ENCODE data around the gene IL4R. TPM values are rescaled to one million over a fixed set of nuclear protein-coding genes. Genes with fewer than 3 reads are reported as not detected.

The IL4R gene
- total RNA-seq, 1 experiment from 2014 or later, result 28.6 TPM

DNA sequence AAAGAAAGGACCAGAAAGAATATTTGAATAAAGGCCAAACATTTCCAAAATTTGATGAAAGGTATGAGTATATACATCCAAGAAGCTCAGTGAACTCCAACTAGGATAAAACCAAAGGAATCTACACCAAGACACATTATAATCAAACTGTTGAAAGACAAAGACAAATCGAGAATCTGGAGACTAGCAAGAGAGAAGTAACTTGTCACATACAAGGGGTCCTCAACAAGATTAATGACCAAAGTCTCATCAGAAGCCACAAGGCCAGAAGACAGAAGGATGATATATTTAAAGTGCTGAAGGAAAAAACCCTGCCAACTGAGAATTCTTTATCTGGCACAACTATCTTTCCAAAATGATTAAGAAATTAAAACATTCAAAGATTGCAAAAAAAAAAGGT is 78.9 kb downstream of the IL4R start:
- no peaks in the 10 kb centered on the region for H3K79me2 ChIP-seq (ENCODE audit: insufficient read depth, low read length)
- H2AFZ ChIP-seq (ENCODE audit: low read length), result no peak overlapping the region
- H3K56ac ChIP-seq (ENCODE audit: insufficient read length, low read depth, low read length), result no peak overlapping the region
- Mint-ChIP-seq H3K27ac (no peak overlapping the region), H3K4me3 (no peak overlapping the region), H3K27me3 (ENCODE audit: low read depth) (peaks cover 2% of the 10 kb centered on the region; the same call in 1 of the 2 replicates), H3K9me3 (peaks cover 4 to 5% of the 10 kb centered on the region in 2 experiments; a peak in 3 of 5 replicates), H3K4me1 (no peaks in the 10 kb centered on the region), H3K36me3 (ENCODE audit: insufficient read depth in 1 of 3, low read depth in 3 of 3) (no peaks in the 10 kb centered on the region)
- no peak overlapping the region for H3K27ac ChIP-seq (ENCODE audit: insufficient read length, low read depth, low read length)
- H3K9me3 ChIP-seq (ENCODE audit: control insufficient read depth, low read depth, low read length), result no peaks in the 10 kb centered on the region
- H3K9ac ChIP-seq (ENCODE audit: extremely low read depth, insufficient read length, low read length), result no peak overlapping the region
- H2AK5ac ChIP-seq (ENCODE audit: insufficient read length, low read length), result no peak overlapping the region
- H4K91ac ChIP-seq (ENCODE audit: insufficient read length, low read depth, low read length), result no peak overlapping the region
- no peaks in the 10 kb centered on the region for H4K20me1 ChIP-seq (ENCODE audit: control insufficient read depth, insufficient read depth, insufficient read length)
- H3K79me1 ChIP-seq (ENCODE audit: insufficient read depth, low read depth, low read length, poor library complexity, severe bottlenecking), result no peaks in the 10 kb centered on the region
- H3K4me1 ChIP-seq (ENCODE audit: insufficient read depth, low read length), result no peaks in the 10 kb centered on the region
- no peak overlapping the region for H3K23ac ChIP-seq (ENCODE audit: insufficient read length, low read depth, low read length)
- H3K14ac ChIP-seq (ENCODE audit: insufficient read depth, low read length), result no peak overlapping the region
- no peak overlapping the region for H4K8ac ChIP-seq (replicated peaks; ENCODE audit: insufficient read length, low read depth, low read length)
- no peak overlapping the region for H2BK120ac ChIP-seq (ENCODE audit: low read depth, low read length, poor library complexity, severe bottlenecking)
- H3K18ac ChIP-seq (ENCODE audit: insufficient read length, low read depth, low read length), result no peak overlapping the region
- no peak overlapping the region for H3T11ph ChIP-seq (ENCODE audit: low read length)
- WGBS (ENCODE audit: extremely low coverage, insufficient read length, low lambda C conversion rate), result no CpG with 5 or more reads among the region's 1 CpG
- H2BK15ac ChIP-seq (ENCODE audit: low read depth, low read length), result no peak overlapping the region
- H3K4me2 ChIP-seq (ENCODE audit: insufficient read depth, insufficient read length, low read length), result no peak overlapping the region
- no peak overlapping the region for H3K4ac ChIP-seq (ENCODE audit: low read depth, low read length)
- H2BK20ac ChIP-seq (ENCODE audit: low read depth, low read length, poor library complexity, severe bottlenecking), result no peak overlapping the region
- no peaks in the 10 kb centered on the region for H3K23me2 ChIP-seq (ENCODE audit: insufficient read length, low read depth, low read length, poor library complexity, severe bottlenecking)
- no peak for TF ChIP-seq CTCF (conservative IDR thresholded peaks at IDR 0.05)
- no peak overlapping the region for H2BK5ac ChIP-seq (ENCODE audit: insufficient read length, low read length)
- DNase-seq, result no peak
- no peak overlapping the region for H2BK12ac ChIP-seq (ENCODE audit: insufficient read length, low read depth, low read length)
- H3K27me3 ChIP-seq (ENCODE audit: insufficient read depth, low read length), result no peaks in the 10 kb centered on the region
- H4K5ac ChIP-seq (ENCODE audit: insufficient read length, low read depth, low read length), result no peak overlapping the region
